Fibroblast of peridontal ligament (primary cell): ENCODE data around the gene DMGDH.

Experiments
- DNase-seq: peaks from one replicate; pipeline ENCODE4 v3.0.0-alpha.2; 2010; ENCODE audit errors: extremely low read depth

The DMGDH gene

DNA sequence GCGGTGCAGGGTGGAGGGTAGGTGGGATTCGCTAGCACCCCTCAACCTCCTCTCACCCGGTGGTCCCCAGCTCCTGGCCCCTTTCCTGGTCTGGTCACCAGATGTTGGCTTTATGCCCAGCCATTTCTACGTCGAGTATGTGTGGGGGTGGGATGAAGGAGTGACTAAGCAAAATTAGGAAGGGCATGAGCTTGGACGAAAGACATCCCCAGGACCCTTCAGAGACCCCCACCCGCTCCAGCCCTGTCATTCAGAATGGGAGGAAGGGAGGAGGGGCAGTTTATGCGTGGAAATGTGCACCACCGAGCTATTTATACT lies 835 bp upstream of the DMGDH start:
- DNase-seq = peak; percentile 28

DNA sequence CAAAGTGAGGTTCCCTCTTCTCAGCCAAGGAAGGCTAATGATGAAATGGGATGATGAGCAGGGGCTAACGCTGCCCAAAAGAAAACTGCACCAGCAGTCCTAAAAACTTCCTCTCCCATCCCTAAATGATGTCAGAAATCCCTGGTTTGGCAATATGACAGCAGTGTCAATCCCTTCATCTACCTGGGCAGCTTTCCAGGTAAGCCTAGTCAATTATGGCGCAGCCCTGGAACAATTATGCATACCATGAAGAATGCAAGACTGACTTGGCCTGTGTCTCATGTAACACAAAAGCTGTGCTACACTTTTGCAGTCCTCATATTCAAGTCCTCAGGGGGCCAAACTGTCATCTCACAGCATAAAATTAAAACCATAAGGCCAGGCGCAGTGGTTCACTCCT lies 7.0 kb downstream of the DMGDH start:
- no peak for DNase-seq

DNA sequence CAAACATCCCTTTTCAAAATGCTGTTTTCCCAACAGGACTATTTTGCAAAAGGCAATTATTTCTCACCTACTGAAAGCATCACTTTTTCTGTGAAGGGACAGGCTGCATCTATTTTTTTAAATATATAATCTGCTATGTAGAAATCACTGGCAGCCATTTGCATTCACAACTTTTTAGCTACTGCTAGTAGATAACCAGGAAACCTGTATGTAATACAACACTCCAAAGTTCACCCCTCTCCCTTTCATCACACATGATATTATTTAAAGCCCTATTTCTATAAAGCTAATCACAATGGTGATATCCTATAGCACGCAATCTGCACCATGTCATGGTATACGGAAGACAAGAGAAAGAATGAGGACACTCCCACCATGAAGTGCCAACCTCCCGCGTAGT lies 9.8 kb downstream of the DMGDH start:
- no peak for DNase-seq

DNA sequence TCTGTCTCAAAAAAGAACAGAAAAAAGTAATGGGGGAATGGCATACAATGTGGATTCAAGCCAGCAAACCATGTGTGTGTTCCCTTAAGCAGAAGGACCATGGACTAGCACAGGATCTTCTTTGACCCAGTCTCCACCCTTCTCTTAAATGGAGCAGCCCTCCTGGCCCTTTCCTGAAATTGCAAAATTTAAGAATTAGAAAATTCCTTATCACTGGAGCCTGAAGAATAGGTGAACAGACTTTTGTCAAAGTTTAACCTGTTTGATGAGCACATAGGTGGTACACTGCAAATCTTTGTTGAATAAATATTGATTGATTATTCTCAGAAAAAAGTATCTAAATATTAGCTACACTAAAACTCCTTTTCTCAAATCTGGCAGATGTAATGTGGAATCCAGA lies 12.6 kb downstream of the DMGDH start:
- DNase-seq = no peak

DNA sequence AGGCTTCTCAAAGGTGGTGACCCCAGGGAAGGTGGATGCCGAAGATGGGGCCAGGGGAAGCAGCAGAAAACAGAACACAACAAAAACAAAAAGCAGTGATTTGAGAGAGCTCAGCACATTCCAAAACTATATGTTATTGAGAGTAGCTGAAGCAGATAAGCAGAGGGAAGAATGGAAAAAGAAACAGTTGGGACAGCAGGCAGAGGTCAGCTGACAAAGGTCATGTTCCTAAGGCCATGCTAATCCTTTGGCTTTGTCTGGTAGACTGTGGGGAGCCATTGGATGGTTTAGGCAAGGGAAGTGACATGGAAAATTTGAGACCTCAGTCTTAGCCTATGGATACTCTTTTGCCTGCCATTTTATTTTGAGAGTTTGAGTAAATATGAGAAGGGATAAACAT lies 14.5 kb downstream of the DMGDH start:
- no peak for DNase-seq

DNA sequence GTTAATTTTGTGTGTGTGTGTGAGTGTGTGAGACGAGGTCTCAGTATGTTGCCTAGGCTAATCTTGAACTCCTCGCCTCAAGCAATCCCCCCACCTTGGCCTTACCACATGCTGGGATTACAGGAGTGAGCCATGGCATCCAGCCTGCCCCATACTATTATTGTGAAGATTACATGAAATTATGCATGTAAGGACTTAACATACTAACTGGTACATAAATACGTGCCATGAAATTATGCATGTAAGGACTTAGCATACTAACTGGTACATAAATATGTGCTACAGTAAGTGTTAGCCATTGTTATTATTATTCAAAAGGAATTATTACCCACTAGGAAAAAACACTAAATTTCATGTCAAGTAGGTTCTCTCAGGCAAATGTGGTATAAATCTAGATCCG lies 16.2 kb downstream of the DMGDH start:
- no peak for DNase-seq

DNA sequence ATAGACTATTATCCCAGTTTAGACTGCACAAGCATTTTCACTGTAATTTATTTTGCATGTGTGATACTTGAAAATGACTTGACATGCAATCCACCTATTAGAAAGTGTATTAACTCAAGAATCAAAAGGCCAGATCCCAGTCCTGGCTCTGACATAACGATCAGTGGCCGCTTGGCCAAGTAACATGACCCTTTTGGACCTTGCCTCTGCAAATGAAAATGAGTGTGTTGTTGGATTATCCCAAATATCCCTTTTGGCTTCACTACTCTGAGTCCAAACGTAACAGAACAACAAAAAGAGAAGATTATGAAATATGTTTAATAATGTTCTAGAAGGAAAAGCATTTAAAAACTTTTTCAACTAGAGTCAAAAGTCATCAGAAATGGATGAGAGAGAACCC lies 19.0 kb downstream of the DMGDH start:
- no peak for DNase-seq

DNA sequence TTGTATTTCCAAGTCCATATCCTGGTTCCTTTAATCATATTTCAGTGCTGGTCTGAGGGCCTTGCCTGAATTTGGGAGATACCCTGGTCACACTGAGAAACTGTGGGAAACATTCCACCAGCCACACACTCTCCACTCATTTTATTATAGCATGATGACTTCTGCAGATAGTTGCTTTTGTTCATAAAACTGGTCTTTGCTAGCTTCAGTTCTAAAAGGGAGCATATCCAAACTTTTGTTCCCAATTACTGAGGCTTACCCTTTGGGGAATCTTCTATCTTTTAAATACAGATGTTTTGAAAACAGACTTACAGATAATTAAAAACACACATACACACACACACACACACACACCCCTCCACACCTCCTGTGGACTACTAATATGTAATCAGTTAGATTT lies 21.0 kb downstream of the DMGDH start:
- no peak for DNase-seq

DNA sequence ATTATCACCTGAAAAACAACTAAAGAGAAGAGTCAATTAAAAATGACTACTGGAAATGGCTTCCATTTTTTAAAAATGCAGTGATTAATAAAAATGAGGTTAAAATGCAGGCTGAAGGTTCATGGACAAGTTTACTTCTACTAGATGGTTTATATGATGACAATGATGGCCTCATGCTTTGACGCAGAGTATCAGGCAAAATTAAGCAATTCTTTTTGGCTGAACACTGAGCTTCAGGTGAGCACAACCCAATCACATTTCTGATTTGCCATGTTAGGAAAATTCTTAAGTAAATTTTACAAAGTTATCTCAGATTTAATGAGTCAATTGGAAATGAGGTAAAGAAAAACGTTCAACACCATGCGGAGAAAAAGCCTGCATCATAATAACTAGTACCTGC lies 22.3 kb downstream of the DMGDH start:
- no peak for DNase-seq

DNA sequence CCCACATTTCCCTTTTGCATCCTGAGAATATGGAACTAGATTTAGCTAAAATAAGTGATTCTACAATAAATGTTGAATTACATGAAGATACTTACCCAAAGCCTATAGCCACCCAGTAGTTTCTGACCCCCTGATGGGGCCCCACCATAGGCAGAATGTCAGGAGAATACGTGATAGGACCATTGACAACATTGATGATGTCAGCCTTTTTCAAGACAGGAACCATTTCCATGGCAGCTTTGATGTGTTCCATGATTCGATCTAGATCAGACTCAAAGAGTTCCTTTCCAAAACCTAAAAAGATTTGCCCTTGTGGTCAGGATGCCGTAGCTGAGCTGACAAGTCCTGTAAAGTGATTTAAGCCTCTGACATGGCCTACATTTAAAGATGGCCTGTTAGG lies 27.3 kb downstream of the DMGDH start:
- no peak for DNase-seq

DNA sequence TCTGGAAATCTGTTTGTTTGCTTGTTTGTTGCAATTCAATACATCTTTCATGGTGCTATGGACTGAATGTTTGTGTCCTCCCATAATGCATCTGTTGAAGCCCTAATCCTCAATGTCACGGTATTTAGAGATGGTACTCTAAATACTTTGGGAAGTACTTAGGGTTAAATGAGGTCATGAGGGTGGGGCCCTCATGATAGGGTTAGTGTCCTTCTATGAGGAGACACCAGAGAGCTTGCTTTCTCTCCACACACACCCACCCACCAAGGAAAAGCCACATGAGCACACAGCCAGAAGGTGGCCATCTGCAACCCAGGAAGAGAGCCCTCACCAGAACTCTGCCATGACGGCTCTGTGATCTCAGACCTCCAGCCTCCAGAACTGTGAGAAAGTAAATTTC lies 32.7 kb downstream of the DMGDH start:
- DNase-seq = no peak

DNA sequence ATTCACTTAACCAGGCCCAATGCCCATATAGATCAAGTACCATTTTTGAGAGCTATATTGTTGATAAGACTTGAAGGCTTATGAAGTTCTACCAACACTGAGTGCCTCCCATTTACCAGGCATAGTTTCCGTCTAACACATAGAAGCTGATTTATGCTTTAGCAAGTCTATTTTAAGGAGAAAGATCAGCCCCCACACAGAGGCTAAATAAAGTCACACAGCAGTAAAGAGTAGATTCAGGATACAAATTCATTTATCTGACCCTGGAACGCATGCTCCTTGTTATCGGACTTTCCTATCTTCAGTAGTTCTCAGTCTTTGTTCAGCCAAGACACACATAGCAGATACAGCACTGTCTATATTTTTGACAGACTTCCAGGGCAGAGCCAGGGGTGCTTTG lies 34.2 kb downstream of the DMGDH start:
- no peak for DNase-seq

DNA sequence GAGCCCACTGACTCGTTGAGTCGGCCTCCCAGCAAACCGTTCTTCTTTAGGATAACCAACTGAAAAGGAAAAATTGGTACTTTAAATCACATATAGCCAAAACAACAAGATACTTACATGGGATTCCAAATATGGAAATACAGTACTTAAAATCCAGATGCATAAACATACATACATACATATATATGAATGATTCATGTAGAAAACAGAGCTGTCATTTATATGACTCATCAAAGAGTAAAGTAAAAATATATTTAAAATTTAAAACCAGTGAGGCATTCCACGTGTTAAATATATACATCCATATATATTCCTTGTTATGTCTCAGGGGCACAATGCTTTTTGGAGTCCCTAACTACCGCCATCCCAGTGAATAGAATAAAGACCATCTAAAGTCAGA lies 36.7 kb downstream of the DMGDH start:
- no peak for DNase-seq

DNA sequence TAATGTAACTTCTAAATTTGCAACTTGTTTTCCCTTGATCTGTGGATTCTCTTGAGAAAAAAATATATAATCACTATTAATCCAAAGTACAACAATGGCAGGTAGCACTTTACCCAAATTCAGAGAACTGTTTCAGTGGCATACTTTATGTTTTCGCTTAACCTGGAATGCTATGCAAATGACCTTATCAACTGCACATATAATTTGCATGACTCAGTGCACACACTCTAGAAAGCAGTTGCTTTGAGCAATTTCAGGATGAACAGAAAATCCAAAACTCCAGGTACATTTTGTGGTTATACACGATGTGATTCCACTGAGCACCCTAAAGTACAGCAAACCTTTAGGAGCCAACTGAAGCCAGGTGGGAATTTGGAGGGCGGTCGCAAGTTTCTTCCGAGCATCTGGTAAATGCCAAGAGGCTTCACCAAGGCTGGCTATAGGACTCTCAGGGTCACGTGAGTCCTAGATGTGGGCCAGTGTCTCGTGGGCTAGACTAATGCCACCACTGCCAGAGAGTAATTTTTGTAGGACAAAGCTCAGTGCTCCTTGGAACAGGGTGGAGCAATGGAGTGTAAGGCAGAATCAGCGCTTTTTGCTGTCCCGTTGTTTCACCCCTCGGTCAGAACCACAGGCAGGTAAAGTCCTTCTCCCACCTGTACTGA lies 37.3 kb downstream of the DMGDH start:
- no peak for DNase-seq

DNA sequence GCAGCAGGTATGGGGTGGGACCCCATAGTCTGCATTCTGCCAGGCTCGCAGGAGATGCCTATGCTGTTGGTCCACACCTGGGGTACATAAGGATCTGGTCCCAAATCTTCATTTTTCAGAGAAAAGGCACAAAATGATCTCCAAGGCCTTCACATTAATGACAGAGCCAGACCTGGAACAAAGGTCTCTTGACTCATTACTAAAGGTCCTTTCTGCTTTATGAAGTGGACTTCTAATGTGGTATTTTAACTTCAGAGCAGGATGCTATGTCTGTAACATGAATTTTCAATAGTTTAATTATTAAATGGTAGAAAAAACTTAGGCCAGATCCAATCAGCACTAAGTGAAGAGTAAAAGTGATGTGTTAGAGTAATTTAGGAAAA lies 38.0 kb downstream of the DMGDH start:
- no peak for DNase-seq

DNA sequence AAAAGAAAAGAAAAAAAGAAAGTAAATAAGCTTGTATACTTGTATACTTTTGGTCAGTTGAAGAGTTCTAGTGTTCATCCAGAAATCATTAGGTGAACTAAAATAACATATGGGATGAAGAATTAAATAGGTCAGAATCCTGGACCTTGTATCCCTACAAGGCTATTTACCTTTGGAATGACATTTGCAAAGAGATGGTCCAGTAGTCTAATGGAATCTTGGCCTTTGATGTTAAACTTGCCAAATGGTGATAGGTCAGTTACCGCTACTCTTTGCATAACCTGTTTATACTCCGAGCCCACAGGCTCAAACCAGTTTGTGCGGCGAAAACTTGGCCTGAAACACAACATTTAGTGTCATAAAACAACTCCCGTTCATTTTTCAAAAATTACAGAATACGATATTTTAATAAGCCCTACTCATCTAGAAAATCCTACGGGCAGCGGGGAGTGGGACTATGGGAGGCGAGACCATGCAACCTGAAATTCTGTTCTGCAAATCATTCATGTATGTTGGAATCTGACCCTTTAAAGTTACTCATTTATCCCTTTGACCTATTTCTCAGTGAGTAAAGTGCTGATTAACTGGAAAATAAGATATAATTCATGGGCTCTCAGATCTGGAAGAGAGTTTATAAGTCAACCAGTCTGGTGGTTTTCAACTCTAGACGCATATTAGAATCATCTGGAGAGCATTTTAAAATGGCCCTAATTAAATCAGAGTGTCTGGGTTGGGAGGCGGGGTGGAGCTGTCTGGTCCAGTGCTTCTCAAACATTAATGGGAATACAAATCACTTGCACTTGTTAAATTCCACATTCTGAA lies 38.6 kb downstream of the DMGDH start:
- DNase-seq = no peak

DNA sequence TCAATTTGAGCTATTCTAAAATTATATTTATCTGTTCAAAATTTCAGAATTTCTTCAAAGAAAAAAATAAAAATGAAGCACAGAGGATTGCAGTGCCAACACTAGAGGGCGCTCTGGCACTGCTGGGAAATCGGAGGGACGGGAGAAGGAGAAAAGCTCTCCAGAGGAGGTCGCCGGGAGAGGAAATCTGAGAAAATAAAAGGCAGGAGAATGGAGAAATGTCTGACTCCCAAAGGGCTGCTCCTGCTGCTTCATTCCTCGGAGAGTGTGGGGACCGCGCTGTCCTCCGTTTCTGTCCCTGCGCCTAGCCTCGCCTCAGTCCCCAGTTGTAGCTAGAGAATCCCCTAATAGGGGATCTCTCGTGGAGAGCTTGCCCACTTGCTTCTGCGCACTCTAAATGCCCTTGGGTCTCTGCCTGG lies 44.4 kb downstream of the DMGDH start:
- peak; percentile 76 for DNase-seq

DNA sequence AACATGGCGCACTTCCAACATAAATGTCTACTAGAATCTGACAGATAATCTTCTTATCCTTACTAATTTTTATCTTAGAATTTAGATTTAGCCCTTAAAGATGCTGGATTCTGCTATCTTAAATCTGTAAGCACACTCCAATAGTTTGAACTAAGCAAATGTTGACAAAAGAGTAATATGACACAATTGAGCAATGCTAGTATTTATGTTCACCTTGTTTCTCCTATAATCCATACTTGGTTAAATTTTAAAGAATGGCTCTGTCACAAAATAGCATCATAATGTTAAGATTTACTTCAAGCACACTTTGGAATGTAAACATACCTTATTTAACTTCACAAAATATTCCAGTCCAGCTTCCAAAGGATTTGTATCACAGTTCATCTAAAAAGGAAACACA lies 45.5 kb downstream of the DMGDH start:
- no peak for DNase-seq

DNA sequence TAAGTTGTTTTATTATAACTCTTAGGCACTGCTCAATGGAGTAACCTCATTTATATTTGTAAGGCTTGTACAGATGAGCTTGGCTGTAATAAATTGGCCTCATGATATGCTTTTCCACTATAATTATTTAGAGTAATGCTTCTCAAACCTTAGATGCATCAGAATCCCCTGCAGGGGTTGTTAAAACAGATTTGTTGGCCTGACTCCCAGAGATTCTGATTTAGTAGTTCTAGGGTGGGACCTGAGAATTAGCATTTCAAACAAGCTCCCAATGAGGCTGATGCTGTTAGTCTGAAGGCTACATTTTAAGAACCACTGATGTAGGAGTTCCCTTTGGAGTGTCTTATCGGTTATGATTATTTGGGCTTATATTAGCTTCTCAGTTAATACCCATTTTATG lies 46.1 kb downstream of the DMGDH start:
- DNase-seq = no peak

DNA sequence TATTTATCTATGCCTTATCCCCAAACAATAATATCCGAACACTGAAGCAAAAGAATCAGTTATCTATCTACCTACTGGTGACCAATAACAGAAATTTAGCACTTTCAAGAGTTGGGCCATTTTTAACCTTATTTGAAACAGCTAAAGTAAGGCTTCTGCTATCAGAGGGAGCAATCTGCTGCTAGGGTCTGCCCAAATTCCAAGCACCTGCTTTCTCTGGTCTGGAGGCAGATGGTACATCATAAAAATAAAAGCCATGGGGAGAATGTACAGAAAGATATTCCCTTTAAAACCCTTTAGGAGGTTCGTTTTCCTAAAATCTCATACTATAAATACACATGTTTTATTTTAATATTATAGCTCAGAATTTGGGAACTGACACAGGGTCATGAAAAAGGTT lies 46.7 kb downstream of the DMGDH start:
- DNase-seq = no peak

DNA sequence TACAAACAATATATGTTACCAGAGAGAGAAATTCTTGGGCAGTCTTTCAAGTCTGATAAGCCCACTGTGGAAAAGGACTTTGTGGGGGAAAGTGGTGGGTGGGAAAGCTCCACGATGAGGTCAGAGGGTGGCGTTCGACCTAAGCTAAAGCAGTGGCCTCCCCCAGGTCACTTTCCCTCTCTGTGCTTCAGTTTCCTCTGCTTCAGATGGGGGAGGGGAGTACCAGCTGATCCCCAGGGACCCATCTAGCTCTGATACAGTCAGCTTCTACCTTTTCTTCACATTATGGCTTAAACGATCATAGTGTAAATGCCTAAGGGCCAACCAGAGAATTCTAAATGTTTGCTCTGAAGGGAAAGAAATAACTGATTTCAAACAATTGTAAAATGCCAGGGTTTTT lies 47.7 kb downstream of the DMGDH start:
- no peak for DNase-seq

DNA sequence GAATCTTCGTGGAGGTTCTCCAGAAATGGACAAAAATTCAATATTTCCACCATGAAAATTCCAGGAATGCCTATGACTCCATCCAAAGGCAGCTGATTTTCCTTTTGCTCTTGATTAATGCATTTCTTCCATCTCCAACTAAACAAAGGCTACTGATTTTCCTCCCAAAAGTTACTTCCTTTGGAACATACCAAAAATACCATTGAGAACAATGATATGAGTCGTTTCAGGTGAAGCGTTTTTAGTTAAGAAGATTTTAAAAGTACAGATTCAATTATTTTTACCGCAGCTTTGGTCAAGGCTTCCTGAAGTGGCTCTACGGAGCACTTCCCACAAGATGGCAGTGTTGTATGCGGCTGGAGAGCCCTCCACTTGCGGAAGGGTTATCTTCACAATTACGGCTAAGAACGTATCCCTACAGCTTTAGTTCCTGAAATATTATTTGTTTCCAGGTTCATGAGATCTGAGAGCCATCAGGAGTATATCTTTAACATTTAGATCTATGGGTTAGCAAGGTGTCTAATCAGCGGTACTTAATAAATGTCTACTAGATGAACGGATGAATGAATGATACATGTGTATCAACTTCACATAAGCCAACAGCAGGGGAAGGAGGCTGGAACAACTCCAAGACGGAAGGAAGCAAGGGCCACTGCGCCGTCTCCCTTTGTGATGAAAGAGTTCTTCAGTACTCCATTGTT lies 48.5 kb downstream of the DMGDH start:
- peak; percentile 85 for DNase-seq

DNA sequence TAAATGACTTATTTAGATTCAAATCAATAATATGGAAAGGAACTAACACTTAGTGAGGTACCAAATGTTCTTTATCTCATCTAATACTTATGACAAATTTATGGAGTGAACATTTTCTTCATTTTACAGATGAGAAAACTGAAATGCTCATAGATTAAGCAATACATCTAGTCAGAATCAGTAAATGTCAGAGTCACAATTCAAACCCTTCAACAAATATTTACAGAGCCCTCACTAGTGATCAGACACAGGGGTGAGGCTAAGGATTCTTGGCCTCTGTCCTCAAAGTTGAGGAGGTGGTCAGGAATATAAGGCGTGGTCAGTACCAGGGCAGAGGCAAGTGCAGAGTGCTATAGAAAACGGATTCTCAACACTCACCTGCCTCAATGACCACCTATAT lies 54.8 kb downstream of the DMGDH start:
- no peak for DNase-seq
